ENCODE measurements around the gene PLCZ1.

The PLCZ1 gene

GRCh38 chr12:18676141-18676540 lies 61.7 kb downstream of the PLCZ1 start:
- DNase-seq, result no peak
- no peak for TF ChIP-seq CTCF (IDR thresholded peaks at IDR 0.05; ENCODE audit: low read depth, low read length, missing control alignments)
- no peaks in the 10 kb centered on the region for H3K36me3 ChIP-seq (replicated peaks)
- no peak overlapping the region for H3K27ac ChIP-seq
- no peak overlapping the region for H3K4me3 ChIP-seq (ENCODE audit: low read depth, low read length)
- H3K27me3 ChIP-seq (replicated peaks), result no peaks in the 10 kb centered on the region
- in situ Hi-C loops (cut with HindIII; ENCODE audit: low pct_ligation_motif_present, low sequenced_read_pairs), result no loop called here

- no peaks in the 10 kb centered on the region for H3K36me3 ChIP-seq (replicated peaks)
- in situ Hi-C loops (cut with HindIII; ENCODE audit: low pct_ligation_motif_present, low sequenced_read_pairs), result no loop called here
- DNase-seq, result no peak
- no peak overlapping the region for H3K27ac ChIP-seq
- H3K27me3 ChIP-seq (replicated peaks), result no peaks in the 10 kb centered on the region
- no peak overlapping the region for H3K4me3 ChIP-seq (ENCODE audit: low read depth, low read length)
- TF ChIP-seq CTCF (IDR thresholded peaks at IDR 0.05; ENCODE audit: low read depth, low read length, missing control alignments), result no peak
Observed at GRCh38 chr12:18658829-18659228, 79.0 kb downstream of the PLCZ1 start.

- DNase-seq, result no peak
- in situ Hi-C loops (cut with HindIII; ENCODE audit: low pct_ligation_motif_present, low sequenced_read_pairs), result no loop called here
- no peak overlapping the region for H3K27ac ChIP-seq
- no peak overlapping the region for H3K4me3 ChIP-seq (ENCODE audit: low read depth, low read length)
- TF ChIP-seq CTCF (IDR thresholded peaks at IDR 0.05; ENCODE audit: low read depth, low read length, missing control alignments), result no peak
- no peaks in the 10 kb centered on the region for H3K36me3 ChIP-seq (replicated peaks)
- H3K27me3 ChIP-seq (replicated peaks), result no peaks in the 10 kb centered on the region
Observed at GRCh38 chr12:18658179-18658578, 79.6 kb downstream of the PLCZ1 start.

- DNase-seq, result no peak
- Histone ChIP-seq H3K27ac (no peak overlapping the region), H3K4me3 (ENCODE audit: low read depth, low read length) (no peak overlapping the region), H3K36me3 (replicated peaks) (no peaks in the 10 kb centered on the region), H3K27me3 (replicated peaks) (no peaks in the 10 kb centered on the region)
- in situ Hi-C loops (cut with HindIII; ENCODE audit: low pct_ligation_motif_present, low sequenced_read_pairs), result no loop called here
- TF ChIP-seq CTCF (IDR thresholded peaks at IDR 0.05; ENCODE audit: low read depth, low read length, missing control alignments), result no peak
Observed at GRCh38 chr12:18655351-18655750, 82.5 kb downstream of the PLCZ1 start.

- no peaks in the 10 kb centered on the region for H3K36me3 ChIP-seq (replicated peaks)
- no peak for DNase-seq
- in situ Hi-C loops (cut with HindIII; ENCODE audit: low pct_ligation_motif_present, low sequenced_read_pairs), result no loop called here
- no peak overlapping the region for H3K27ac ChIP-seq
- no peak for TF ChIP-seq CTCF (IDR thresholded peaks at IDR 0.05; ENCODE audit: low read depth, low read length, missing control alignments)
- H3K27me3 ChIP-seq (replicated peaks), result no peaks in the 10 kb centered on the region
- H3K4me3 ChIP-seq (ENCODE audit: low read depth, low read length), result no peak overlapping the region
Observed at GRCh38 chr12:18653465-18653864, 84.3 kb downstream of the PLCZ1 start.

- H3K4me3 ChIP-seq (ENCODE audit: low read depth, low read length), result no peak overlapping the region
- no peak overlapping the region for H3K27ac ChIP-seq
- TF ChIP-seq CTCF (IDR thresholded peaks at IDR 0.05; ENCODE audit: low read depth, low read length, missing control alignments), result no peak
- no peak for DNase-seq
- no peaks in the 10 kb centered on the region for H3K27me3 ChIP-seq (replicated peaks)
- no peaks in the 10 kb centered on the region for H3K36me3 ChIP-seq (replicated peaks)
- in situ Hi-C loops (cut with HindIII; ENCODE audit: low pct_ligation_motif_present, low sequenced_read_pairs), result no loop called here
Observed at GRCh38 chr12:18652596-18652995, 85.2 kb downstream of the PLCZ1 start.

Measured in brain microvascular endothelial cell (primary cell).